HL-60/S4 (cell line): ENCODE results near the gene DNMT3L.

Source experiments
- in situ Hi-C: fragments of 300-500 bp; cut with MboI; formaldehyde crosslinking; loops from 2 replicates; pipeline ENCODE4 v1.14.3; 2022; ENCODE audit warnings: low sequenced_read_pairs

DNMT3L gene

GRCh38 chr21:44281801-44282200 is 20.1 kb upstream of the DNMT3L start:
- in situ Hi-C loops, result no loop called here

- in situ Hi-C loops, result no loop called here
Observed at GRCh38 chr21:44279354-44280260, 17.9 kb upstream of the DNMT3L start.

- in situ Hi-C loops, result no loop called here
Observed at GRCh38 chr21:44275041-44275440, 13.3 kb upstream of the DNMT3L start.

- in situ Hi-C loops, result no loop called here
Observed at GRCh38 chr21:44273046-44273445, 11.3 kb upstream of the DNMT3L start.

GRCh38 chr21:44272284-44272858 is 10.7 kb upstream of the DNMT3L start:
- in situ Hi-C loops, result no loop called here

GRCh38 chr21:44271558-44272283 is 10.0 kb upstream of the DNMT3L start:
- in situ Hi-C loops, result no loop called here

GRCh38 chr21:44269090-44269489 is 7.4 kb upstream of the DNMT3L start:
- in situ Hi-C loops, result no loop called here

GRCh38 chr21:44267655-44268142 is 6.0 kb upstream of the DNMT3L start:
- in situ Hi-C loops, result no loop called here

GRCh38 chr21:44265734-44266270 is 4.1 kb upstream of the DNMT3L start:
- in situ Hi-C loops, result no loop called here

GRCh38 chr21:44263768-44264167 is 2.1 kb upstream of the DNMT3L start:
- in situ Hi-C loops, result no loop called here

GRCh38 chr21:44263221-44263760 is 1.6 kb upstream of the DNMT3L start:
- in situ Hi-C loops, result no loop called here

GRCh38 chr21:44262338-44263056 is 800 bp upstream of the DNMT3L start:
- in situ Hi-C loops, result no loop called here

GRCh38 chr21:44260791-44261631 is 686 bp downstream of the DNMT3L start:
- in situ Hi-C loops, result no loop called here

GRCh38 chr21:44260066-44260465 is 1.6 kb downstream of the DNMT3L start:
- in situ Hi-C loops, result no loop called here

- in situ Hi-C loops, result no loop called here
Observed at GRCh38 chr21:44259082-44259705, 2.5 kb downstream of the DNMT3L start.

GRCh38 chr21:44258056-44258725 is 3.5 kb downstream of the DNMT3L start:
- in situ Hi-C loops, result no loop called here

- in situ Hi-C loops, result no loop called here
Observed at GRCh38 chr21:44255511-44255981, 6.2 kb downstream of the DNMT3L start.
